GM12875 (cell line): ENCODE data around the gene RNASE8.

Source experiments
- H3K4me3 ChIP-seq: one replicate; pipeline ENCODE4 v1.5.1; 2011; ENCODE audit warnings: low read depth, low read length, control low read depth
- CTCF ChIP-seq: IDR thresholded peaks from 2 replicates; pipeline ENCODE4 v1.5.1; 2011; ENCODE audit warnings: low read depth, mild to moderate bottlenecking, control low read depth, inconsistent platforms, low read length, moderate library complexity, borderline replicate concordance; ENCODE audit not compliant: insufficient read depth

The RNASE8 gene

DNA sequence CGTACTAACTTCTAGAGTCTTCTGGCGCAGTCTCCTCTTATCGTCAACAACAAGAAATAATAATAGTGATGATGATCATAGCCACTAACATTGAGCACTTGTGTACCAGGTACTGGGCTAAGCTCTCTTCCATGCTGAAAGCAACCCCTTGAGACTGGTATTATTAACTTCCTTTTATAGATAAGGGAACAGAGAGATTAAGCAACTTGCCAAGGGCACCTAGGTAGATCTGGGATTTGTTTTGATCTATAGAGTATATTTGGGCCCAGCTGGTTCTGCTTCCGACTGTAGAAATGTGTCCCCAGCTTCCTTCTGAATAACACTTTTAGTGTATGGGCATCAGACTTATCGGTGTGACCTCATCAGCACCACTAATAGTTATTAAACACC lies 42.0 kb downstream of the RNASE8 start:
- H3K4me3 ChIP-seq = no peak overlapping the region
- no peak for TF ChIP-seq CTCF

- no peak within 1 kb of the TSS for H3K4me3 ChIP-seq
- no peak for TF ChIP-seq CTCF
Observed at GRCh38 chr14:21100931-21101330, 43.3 kb downstream of the RNASE8 start, which contains the start of gene TMEM253. Gene TMEM253, plus strand, starts transcription at chr14:21101066. Its CDS starts 278 bp downstream, at chr14:21101344.

DNA sequence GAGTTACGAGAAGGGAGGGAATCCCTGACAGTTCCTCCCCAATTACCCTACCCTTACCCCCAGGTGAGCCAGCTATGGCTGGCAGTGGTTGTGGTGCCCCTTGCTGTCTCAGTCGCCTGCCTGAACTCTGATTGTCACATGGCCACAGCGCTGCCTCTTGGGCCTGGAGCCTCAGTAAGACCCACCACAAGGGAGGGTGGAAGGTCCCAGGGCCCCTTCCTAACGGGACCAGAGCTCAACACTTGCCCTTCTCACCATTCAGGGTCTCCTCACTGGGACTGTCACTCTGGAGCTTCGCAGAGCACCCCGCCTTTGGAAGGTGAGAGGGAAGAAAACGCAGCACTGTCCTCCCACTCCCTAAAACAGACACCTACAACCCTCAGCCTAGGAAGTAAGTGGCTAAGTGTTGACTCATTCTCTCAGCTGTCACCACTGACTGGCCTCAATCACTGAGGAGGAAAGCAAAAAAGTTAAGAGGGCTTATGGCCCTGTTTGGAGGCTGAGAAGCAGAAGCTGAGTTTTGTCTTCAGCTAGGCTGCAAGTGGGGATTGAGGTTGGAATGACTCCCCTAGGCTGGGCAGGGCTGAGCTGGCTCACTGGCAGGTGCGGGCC lies 44.3 kb downstream of the RNASE8 start:
- TF ChIP-seq CTCF = no peak
- no peak overlapping the region for H3K4me3 ChIP-seq

GRCh38 chr14:21102521-21103410 lies 45.1 kb downstream of the RNASE8 start:
- peak overlapping the region; percentile 81 for H3K4me3 ChIP-seq
- no peak for TF ChIP-seq CTCF

GRCh38 chr14:21103411-21103709 lies 45.7 kb downstream of the RNASE8 start:
- TF ChIP-seq CTCF = no peak
- peak overlapping the region; percentile 81 for H3K4me3 ChIP-seq

- TF ChIP-seq CTCF = peak; percentile 85
- peak overlapping the region; percentile 81 for H3K4me3 ChIP-seq
Observed at GRCh38 chr14:21103710-21104447, 46.3 kb downstream of the RNASE8 start.
